GM21786 (cell line): ENCODE data around the gene MAP3K3.
A peak's percentile ranks its signal among the peaks of the same experiment; 100 is the strongest.

Source experiments
- ATAC-seq: cut with Tn5 transposase; IDR thresholded peaks from one replicate; pipeline ENCODE4 v1.9.1; 2021; ENCODE audit not compliant: unreplicated experiment

The MAP3K3 gene

DNA sequence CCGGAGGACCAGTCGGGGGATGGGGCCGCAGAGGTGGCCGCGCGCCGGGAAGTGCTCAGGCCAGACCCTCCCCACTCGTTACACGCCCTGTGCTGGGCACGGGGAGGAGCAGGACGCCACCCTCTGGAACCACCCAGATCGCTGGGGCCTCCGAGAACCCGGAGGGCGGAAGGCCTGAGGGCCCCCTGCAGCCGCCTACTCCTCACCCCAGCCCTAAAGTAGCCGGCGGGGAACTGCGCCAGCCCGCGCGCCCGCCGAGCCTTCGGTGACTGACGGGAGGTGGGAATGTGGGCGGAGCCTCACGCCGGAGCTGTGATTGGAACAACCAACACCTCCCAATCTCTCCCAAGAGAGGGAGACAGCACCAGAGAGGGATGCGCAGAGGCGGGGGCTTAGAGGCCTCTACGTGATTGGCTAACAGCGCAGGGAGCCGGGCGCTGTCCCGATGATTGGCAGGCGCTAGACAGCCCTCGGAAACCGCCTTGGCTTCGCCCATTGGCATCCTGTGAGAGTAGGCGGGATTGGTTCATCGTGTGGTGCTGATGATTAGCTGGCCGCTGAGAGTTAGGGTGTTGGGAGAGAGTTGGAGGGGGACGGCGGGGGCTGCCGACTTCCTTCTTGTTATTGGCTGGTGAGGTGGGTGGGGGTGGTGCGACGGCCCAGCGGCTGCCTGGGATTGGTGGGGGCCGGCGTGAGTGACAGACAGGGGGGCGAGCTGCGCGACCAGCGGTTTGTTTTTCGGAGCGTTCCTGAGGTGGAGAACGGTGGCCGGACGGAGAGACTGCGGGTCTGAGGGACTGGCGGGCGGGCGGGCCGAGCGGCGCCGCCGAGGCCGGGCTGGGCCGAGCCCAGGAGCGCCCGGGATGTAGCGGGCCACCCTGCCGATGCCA lies at the start of gene MAP3K3:
Gene MAP3K3, plus strand, starts transcription at position 734 of the 890 bp plus-strand sequence. CDS start 343 bp downstream, outside the sequence.
- peak; percentile 93 for ATAC-seq

DNA sequence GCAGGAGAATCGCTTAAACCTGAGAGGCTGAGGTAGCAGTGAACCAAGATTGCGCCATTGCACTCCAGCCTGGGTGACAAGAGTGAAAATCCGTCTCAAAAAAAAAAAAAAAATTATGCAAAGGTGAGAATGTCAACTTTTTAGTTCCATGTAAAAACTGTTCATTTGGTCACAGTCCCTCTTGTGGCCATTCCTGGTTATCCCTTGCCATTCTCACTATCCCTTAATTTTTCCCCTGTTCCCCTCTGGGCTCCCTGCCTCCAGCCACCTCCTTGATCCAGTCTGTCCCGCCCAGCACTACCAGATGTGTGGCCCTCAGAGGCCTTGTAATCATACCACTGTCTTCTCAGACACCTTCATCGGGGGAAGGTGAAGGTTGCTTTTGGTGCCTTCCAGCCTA lies 48.6 kb upstream of the MAP3K3 start:
- ATAC-seq, result no peak

DNA sequence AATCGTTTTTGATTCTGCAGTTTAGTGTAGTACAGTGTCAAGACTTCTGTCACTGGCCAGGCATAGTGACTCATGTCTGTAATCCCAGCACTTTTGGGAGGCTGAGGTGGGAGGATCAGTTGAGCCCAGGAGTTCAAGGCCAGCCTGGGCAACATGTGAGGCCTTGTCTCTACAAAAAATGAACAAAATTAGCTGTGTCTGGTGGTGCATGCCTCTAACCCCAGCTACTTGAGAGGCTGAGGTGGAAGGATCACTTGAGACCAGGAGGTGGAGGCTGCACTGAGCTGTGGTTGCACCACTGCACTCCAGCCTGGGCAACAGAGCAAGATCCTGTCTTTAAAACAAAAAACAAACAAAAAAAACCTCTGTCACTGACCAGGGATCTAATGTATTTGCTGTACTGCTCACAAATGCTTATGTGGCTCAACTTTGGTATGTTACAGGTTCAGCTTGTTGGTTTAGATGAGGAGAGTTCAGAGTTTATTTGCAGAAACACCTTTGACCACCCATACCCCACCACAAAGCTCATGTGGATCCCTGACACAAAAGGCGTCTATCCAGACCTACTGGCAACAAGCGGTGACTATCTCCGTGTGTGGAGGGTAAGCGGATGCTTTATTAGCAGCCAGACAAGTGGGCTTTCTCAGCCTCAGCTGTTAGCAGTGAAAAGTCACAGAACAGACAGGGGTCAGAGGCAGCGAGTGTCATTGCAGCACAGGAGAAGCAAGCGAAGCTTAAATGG lies 44.0 kb upstream of the MAP3K3 start:
- ATAC-seq, result no peak

DNA sequence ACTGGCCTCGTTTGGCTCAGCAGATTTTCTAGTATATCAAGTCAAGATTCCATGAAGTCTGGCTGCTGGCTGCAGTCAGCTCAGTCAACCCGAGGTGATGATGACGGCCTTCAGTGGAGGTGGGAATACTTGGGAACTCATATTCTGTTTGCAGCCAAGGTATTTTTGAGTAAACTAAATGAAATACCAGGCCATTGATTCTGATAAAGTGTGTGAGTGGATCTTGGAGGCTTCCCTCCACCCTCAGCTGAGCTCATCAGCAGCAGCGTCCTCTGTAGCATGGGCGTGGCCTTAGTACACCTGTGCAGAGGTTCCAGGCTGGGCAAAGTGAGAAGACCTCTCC lies 43.5 kb upstream of the MAP3K3 start:
- ATAC-seq, result no peak

DNA sequence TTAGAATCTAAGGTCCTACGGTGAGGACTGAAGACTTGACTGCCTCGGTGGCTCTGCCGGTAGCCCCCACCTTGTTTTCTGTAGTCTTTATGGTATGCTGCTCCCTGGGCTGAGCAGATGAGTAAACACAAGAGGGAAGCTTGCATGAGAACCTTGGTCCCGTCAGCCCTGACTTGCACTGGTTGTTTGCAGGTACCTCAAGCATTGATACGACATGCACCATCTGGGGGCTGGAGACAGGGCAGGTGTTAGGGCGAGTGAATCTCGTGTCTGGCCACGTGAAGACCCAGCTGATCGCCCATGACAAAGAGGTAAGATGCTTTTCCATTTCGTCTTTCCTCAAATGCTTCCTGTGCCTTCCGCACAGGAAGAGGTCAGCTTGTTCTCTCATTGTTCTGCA lies 42.6 kb upstream of the MAP3K3 start:
- no peak for ATAC-seq

DNA sequence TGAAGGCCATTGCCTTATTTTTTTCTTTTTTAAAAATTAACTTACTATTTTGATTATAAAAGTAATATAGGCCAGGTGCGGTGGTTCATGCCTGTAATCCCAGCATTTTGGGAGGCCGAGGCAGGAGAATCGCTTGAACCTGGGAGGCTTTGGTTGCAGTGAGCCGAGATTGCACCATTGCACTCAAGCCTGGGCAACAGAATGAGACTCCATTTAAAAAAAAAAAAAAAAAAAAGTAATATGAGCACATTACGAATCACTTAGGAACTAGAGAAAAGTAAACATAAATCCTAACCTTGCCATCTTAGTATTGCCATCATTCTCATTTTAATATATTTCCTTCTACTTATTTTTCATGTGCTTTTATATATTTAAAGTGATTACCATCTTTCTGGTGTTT lies 34.4 kb upstream of the MAP3K3 start:
- no peak for ATAC-seq

DNA sequence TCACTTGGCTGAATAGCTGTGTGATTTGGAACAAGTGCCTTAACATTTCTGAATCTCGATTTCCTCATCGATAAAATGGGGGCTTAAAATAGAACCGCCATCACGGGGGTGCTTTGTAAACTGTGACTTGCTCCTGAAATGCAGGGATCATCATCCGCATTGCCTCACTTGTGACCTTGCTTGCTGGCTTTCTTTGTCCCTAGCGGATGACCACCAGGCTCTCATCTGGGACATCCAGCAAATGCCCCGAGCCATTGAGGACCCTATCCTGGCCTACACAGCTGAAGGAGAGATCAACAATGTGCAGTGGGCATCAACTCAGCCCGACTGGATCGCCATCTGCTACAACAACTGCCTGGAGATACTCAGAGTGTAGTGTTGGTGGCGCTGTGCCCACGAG lies 33.4 kb upstream of the MAP3K3 start:
- no peak for ATAC-seq

DNA sequence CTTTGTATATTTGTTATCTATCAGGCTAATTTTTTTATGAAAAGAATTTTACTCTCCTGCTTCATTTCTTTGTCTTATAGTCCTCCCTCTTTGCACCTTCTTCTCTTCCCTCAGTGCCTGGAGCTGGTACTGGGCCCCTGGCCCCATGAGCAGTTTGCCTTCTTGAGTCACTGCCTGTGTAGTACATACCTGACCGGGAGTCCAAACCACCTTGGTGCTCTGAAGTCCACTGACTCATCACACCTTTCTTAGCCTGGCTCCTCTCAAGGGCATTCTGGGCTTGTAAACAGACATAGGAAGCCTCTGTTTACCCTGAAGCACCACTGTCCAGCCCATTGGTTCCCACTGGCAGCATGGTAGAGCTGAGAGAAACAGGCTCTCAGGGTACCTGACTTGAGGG lies 32.6 kb upstream of the MAP3K3 start:
- ATAC-seq, result no peak

DNA sequence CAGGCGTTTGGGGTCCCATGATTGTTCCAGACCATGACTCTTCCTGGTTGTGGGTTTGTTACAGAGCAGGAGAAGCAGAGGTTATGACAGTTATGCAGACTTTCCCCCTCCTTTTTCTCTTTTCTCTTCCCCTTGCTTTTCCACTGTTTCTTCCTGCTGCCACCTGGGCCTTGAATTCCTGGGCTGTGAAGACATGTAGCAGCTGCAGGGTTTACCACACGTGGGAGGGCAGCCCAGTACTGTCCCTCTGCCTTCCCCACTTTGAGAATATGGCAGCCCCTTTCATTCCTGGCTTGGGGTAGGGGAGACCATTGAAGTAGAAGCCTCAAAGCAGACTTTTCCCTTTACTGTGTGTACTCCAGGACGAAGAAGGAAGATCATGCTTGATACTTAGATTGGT lies 29.4 kb upstream of the MAP3K3 start:
- no peak for ATAC-seq

DNA sequence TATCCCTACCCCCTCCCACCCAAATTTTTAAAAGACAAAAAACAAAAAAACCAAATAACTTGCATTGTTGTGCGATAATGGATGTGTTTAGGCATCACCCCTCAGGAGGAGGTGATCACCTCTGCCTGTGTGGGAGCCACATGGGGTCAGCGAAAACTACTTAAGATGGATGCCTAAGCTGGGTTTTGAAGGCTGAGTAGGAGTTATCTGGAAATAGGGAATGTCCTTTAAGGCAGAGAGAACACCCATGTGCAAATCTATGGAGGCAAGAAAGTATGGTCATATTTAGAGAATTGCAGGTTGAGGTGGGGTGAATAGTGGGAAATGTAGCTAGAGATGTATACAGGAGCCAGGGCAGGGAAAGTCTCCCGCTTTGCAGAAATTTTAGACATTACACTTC lies 27.1 kb upstream of the MAP3K3 start:
- ATAC-seq, result no peak

DNA sequence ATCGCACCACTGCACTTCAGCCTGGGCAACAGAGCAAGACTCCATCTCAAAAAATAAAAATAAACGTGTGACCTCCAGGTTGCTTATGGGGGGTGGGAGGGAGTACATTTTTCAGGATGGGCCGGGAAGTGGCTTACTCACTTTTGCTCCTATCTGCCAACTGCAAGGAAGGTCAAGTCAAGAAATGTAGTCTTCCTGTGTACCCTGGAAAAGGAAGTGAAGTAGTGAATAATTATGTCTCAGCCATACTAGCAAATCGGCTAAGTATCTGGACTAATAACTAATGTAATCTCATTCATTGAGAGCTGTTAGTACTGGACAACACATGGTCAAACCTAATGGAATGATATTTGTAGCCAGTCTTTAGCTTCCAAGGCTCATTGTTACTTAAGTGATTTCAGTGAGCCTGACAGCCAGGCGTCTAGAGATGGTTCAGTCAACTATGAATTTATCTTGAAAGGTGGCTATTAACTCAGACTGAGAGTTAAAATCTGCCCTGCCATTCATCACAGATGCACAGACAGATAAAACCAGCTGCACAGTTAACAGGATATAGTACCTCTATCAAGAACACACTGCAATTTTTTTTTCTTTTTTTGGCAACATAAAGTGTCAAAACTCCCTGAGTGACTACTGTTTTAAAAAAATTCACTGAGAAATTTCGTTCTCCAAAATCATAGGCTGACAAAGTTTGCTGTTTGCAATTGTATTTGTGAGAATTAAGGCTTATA lies 25.2 kb upstream of the MAP3K3 start:
- no peak for ATAC-seq

DNA sequence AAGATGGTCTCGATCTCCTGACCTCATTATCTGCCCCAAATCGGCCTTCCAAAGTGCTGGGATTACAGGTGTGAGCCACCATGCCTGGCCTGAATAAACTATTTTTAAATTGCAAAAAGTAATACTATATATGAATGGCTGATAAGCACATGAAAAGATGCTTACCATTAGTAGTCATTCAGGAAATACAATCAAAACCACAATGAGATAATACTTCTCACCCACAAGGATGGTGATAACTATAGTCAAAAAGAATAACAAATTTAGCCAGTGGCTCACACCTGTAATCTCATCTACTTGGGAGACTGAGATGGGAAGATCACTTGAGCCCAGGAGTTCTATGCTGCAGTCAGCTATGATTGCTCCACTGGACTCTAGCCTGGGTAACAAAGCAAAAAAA lies 23.9 kb upstream of the MAP3K3 start:
- no peak for ATAC-seq

DNA sequence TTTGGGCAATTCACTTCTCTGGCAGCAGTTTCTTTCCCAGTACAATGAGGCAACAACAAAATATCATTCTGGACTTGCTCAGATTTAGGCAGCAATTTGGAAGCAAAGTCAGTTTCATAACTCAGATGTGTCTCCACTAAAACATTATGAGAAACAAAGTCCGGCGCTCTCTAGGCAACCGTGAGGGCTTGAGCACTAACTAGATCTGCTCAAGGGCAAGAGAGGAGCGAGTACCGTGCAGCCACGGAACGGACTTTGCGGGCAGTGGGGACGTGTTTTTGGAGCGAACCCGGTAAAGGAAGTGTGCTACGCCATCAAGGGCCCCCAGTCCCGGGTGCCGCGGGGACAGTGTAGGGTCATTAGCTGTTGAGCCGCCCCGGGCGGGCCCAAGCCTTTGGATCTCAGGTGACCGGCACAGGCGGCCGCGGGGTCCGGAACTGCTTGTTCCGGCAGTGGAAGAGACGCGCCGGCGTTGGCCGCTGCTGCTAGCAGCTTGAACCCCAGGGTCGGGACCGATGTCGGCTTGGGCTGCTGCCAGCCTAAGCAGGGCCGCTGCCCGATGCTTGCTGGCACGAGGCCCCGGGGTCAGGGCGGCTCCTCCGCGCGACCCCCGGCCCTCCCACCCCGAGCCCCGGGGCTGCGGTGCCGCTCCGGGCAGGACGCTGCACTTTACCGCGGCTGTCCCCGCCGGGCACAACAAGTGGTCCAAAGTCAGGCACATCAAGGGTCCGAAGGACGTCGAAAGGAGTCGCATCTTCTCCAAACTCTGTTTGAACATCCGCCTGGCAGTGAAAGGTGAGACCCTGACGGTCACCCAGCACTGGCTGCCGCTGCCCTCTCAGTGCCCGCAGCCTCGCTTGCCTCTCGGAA lies 21.4 kb upstream of the MAP3K3 start, which contains the start of gene TACO1:
Gene TACO1, plus strand, starts transcription at position 327 of the 870 bp plus-strand sequence. Its CDS starts 189 bp downstream, at position 516.
- ATAC-seq, result peak; percentile 85

DNA sequence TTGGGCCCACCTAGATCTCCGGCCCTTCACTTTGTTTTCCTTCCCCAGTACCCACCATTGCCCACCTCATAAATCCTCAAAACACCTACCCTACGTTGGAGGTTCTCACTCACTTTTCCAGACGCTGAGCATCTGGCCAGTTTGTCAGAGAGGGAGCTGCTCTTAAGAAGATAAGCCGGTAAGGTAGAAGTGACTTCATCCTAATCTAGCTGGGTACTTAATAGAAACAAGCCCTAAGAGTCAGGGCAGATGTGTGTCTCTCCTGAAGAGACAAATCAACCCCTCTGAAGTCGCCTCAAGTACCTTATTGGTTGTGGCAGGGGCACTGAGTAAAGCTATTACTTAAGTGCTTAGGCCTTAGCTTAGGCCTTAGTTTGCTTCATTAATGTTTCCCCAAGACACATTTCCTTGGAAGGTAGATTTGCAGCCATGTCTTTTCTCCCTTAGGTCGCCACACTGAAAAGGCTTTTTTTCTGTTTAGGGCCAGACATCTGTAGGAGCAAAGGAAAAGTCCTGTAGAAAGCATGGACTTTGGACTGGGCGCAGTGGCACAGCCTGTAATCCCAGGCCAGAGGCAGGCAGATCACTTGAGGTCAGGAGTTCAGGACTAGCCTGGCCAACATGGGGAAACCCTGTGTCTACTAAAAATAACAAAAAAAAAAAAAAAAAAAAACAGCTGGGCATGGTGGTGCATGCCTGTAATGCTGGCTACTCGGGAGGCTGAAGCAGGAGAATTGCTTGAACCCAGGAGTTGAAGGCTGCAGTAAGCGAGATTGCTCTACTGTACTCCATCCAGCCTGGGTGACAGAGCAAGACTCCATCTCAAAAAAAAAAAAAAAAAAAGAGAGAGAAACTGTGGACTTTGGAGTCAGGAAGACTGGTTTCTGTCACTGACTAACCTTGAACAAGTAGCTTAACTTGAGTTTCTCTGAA lies 20.5 kb upstream of the MAP3K3 start:
- no peak for ATAC-seq

DNA sequence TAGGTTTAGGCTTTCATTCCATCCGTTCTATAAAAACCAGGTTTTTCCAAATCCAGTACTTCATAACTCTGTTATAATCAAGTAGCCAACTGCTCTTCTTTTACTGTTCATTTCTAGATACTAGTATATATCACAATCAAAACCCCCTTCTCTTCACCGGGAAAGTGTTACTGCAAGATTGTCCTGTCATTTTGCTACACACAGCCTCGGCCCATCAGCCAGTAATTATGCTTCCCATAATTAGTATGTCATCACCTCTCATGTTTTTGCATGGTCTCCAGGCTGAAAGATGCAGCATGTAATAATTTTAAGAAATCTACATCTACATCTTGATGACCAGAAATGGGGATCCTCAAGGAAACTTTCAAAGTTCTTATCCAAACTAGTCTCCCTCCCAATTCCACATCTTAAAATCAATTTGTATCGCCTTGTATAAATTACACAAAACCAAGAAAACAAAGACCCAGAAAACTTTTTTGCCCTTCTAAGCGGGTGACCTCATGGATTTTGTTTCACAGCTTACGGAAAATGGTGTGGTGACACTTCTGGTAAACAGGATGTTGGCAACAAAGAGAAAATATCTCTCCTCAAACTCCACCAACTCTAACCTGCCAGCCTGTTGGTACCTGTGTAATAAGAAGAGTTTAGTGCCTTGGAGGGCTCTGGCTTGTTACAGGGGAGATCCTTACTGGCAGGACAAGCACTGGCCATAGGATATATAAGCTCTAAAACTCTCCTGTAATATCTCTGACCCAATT lies 12.2 kb upstream of the MAP3K3 start:
- no peak for ATAC-seq

DNA sequence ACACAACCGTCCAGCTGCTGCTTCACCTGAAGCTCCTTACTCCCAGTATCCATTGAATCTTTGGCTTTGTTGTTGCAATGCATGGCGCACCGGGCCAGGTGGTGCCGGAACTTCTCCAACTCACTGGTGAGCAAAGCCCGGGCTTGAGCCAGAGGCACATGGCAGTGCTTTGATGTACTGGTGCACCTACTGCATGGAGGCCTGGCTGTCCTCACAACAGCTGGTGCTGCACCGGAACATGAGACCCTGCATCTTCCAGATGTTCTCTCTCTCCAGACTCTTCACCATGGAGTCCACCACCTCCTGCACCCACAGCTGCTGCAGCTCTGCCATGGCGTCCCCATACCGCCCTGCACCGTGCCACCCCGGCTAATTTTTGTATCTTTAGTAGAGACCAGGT lies 11.4 kb upstream of the MAP3K3 start:
- no peak for ATAC-seq

DNA sequence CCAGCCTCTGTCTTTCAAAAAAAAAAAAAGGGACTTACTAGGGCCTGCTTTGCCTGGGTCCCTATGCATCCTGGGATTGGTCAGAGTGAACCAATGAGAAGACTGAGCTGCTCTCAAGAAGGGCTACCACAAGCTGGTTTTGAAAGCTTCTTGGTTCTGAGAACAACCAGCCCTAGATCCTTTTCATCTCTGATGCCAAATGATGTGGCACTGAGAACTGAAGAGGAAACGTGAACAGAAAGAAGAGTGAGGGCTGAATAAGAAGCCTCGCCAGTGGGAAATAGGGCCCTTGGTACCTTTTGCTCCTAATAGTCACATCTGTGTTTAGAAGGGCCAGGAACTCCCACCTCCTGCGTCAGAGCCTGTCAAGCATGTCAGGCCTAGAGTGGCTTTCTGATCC lies 10.9 kb upstream of the MAP3K3 start:
- no peak for ATAC-seq

DNA sequence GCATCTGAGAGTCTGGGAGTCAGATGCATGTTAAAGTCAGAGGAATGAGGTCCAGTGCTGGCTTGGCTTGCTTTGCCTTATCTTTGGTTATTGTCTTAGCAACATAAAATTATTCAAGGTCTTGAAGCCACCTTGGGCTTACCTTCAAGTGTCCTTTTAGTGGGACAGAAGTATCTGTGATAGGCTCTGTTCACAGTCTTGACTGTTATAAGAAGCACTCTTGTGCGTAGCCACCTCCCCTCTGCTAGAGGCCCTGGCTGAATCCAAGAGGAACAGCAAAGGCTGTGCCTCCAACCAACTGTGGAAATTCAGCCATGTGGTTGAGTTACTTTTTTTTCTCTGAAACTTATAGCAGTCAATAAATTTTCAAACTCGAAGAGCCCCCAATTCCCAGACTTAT lies 8.6 kb upstream of the MAP3K3 start:
- no peak for ATAC-seq

DNA sequence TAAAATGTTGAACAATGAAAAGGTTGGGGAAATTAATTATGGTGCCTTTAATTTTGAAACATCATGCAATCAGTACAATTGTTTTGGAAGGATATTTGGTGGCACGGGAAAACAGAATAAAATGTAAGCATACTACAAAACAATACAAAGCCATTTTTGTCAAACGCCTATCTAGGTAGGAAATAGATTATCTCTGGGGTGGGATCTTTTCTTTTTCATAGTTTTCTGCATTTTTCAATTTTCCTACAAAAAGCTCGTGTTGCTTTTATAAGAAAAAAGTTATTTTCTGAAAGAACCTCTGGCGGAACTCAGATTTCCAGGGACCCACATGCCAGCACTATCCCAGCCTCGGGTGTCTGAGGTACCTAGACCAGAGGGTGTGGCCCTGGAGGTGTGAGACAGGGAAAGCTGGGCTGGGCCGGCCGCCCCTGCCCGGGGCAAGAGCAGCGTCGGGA lies 961 bp upstream of the MAP3K3 start:
- no peak for ATAC-seq
